ENCODE data around the gene TOR1AIP2. TPM values are rescaled to one million over a fixed set of nuclear protein-coding genes. Genes with fewer than 3 reads are reported as not detected.

The TOR1AIP2 gene
- total and polyA plus RNA-seq, 2 of the 13 experiments (the other 11 are each of a cell fraction or from before 2014, with no cell fraction given) = 35.2 to 65.8 TPM

- TF ChIP-seq STAT5B (CRISPR knock-in tag; IDR thresholded peaks at IDR 0.05) = 0 out of 2 replicates have a peak, but pooled peaks have one; percentile 15
- no peak for TF ChIP-seq ZNF556 (CRISPR knock-in tag; IDR thresholded peaks at IDR 0.05; ENCODE audit: borderline replicate concordance)
- TF ChIP-seq PHF20 (CRISPR knock-in tag; IDR thresholded peaks at IDR 0.05) = no peak
- no peak for TF ChIP-seq MEIS2 (CRISPR knock-in tag; IDR thresholded peaks at IDR 0.05)
- no peak for TF ChIP-seq PLSCR1 (CRISPR knock-in tag; IDR thresholded peaks at IDR 0.05; ENCODE audit: borderline replicate concordance)
- TF ChIP-seq NR3C1 (CRISPR knock-in tag; IDR thresholded peaks at IDR 0.05) = no peak
- no peak for TF ChIP-seq KDM2A (CRISPR knock-in tag; IDR thresholded peaks at IDR 0.05; ENCODE audit: borderline replicate concordance, low read depth)
- no peak for TF ChIP-seq ZNF44 (CRISPR knock-in tag; IDR thresholded peaks at IDR 0.05)
- TF ChIP-seq TOE1 (CRISPR knock-in tag; IDR thresholded peaks at IDR 0.05) = no peak
- TF ChIP-seq, protein P1, sequence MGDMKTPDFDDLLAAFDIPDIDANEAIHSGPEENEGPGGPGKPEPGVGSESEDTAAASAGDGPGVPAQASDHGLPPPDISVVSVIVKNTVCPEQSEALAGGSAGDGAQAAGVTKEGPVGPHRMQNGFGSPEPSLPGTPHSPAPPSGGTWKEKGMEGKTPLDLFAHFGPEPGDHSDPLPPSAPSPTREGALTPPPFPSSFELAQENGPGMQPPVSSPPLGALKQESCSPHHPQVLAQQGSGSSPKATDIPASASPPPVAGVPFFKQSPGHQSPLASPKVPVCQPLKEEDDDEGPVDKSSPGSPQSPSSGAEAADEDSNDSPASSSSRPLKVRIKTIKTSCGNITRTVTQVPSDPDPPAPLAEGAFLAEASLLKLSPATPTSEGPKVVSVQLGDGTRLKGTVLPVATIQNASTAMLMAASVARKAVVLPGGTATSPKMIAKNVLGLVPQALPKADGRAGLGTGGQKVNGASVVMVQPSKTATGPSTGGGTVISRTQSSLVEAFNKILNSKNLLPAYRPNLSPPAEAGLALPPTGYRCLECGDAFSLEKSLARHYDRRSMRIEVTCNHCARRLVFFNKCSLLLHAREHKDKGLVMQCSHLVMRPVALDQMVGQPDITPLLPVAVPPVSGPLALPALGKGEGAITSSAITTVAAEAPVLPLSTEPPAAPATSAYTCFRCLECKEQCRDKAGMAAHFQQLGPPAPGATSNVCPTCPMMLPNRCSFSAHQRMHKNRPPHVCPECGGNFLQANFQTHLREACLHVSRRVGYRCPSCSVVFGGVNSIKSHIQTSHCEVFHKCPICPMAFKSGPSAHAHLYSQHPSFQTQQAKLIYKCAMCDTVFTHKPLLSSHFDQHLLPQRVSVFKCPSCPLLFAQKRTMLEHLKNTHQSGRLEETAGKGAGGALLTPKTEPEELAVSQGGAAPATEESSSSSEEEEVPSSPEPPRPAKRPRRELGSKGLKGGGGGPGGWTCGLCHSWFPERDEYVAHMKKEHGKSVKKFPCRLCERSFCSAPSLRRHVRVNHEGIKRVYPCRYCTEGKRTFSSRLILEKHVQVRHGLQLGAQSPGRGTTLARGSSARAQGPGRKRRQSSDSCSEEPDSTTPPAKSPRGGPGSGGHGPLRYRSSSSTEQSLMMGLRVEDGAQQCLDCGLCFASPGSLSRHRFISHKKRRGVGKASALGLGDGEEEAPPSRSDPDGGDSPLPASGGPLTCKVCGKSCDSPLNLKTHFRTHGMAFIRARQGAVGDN (CRISPR knock-in tag; IDR thresholded peaks at IDR 0.05) = no peak
- no peak for TF ChIP-seq ZNF749 (CRISPR knock-in tag; IDR thresholded peaks at IDR 0.05; ENCODE audit: borderline replicate concordance)
- TF ChIP-seq ZNF850 (CRISPR knock-in tag; conservative IDR thresholded peaks at IDR 0.05) = no peak
- no peak for TF ChIP-seq PCBP2 (optimal IDR thresholded peaks at IDR 0.05; ENCODE audit: low read depth, low read length, poor library complexity, severe bottlenecking)
- 0 out of 2 replicates have a peak, but pooled peaks have one; percentile 46 for TF ChIP-seq ZNF30 (CRISPR knock-in tag; IDR thresholded peaks at IDR 0.05)
- no peak for TF ChIP-seq PLRG1 (conservative IDR thresholded peaks at IDR 0.05)
- TF ChIP-seq TRAFD1 (CRISPR knock-in tag; IDR thresholded peaks at IDR 0.05; ENCODE audit: borderline replicate concordance) = 0 out of 2 replicates have a peak, but pooled peaks have one; percentile 25
Measured at GRCh38 chr1:179881642-179882252, 4.1 kb upstream of the TOR1AIP2 start (continued).

Measured in HepG2 (cell line).